DMS79 (cell line): ENCODE results near the gene CFAP97D1.
"Not testable (repeated sequence)": the region's sequence is repeated elsewhere in the genome, so short reads cannot be mapped to it uniquely, and the experiment has no call there.

ENCODE experiments used
- DNase-seq: peaks from one replicate; lab custom pipeline; 2025; lab: John Stamatoyannopoulos, UW

Gene CFAP97D1

GRCh38 chr17:43768382-43768781 lies 11.9 kb upstream of the CFAP97D1 start:
- DNase-seq, result no peak

- DNase-seq, result no peak
Observed at GRCh38 chr17:43768943-43769342, 11.3 kb upstream of the CFAP97D1 start.

DNA sequence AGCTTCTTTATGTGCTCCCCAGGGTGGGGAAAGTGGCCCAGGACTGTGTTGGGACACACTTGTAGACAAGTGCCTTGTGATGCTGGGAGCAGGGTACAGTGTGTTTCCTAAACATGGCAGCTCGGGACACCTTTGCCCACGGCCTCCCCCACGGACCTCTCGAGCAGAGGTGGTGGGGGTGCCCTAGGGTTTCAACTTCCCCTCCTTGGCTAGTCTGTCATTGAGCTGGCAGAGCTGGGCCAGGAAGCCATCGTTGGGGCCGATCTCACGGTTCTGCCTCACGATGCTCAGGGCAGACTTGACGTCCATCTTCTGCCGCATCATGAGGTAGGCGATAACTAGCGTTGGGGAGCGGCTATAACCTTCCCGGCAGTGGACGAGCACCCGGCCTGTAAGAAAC lies 10.8 kb upstream of the CFAP97D1 start:
- DNase-seq, result no peak

DNA sequence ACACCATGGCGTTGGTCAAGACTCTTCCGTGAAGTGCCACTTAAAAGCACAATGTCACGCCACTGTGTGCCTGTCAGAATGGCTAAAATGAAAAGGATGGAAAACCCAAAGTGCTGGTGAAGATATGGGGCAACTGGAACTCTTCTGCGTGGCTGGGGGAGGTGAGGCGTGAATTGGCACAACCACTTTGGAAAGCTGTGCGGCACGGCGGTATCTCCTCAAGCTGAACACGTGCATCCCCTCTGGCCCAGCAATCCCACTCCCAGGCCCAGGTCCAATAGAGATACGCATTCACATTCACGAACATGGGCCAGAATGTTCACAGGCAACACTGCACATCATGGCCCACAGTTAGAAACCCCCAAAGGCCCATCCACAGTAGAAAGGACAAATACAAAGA lies 10.4 kb upstream of the CFAP97D1 start:
- no peak for DNase-seq

DNA sequence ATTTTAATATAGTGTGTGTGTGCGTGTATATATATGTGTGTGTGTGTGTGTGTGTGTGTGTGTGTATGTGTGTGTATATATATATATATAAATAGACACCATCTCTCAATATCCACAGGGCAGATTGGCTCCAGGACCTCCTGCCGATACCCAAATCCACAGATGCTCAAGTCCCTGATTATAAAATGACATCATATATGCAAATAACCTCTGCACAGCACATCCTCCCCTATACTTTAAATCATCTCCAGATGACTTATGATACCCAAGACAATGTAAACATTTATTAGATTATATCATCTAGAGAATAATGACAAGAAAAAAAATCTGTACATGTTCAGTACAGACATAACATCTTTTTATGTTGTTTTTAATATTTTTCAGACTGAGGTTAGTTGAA lies 9.3 kb upstream of the CFAP97D1 start:
- DNase-seq, result no peak

- DNase-seq, result no peak
Observed at GRCh38 chr17:43771463-43771862, 8.8 kb upstream of the CFAP97D1 start.

DNA sequence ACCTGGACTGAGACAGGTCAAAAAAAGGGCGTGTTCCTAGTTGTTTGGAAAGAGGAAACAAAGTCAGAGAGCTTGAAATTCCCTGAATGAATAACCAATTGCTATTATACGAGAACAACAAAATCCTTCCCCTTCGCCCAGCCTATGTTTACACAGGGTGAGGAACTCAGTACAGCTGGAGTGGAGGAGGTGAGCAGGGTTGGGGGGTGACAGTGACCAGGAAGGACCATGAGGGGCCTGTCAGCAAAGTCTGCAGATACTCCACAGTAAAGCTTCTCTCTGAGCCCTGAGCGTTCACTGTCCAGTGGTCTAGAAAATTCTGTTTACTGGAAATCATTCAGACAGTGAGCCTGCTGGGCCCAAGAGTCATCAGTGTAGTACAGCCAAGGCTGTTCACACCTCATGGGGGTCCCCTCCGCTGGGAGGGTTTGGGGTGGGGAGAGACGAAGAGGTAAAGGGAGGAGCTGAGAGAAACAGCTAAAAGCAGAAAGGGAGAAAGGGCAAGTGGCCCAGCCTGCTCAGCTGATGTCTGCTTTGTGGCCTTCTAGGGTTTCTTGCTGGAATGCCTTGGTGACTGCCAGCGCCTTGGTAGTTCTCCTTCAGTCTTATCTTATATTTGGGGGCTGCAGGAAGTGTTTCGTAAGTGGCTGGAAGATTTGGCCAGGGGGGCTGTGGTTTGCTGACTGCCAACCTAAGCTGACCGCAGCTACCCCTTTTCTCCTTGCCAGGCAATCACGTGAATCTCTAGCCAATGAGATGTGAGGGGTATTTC lies 7.2 kb upstream of the CFAP97D1 start:
- DNase-seq, result no peak

- DNase-seq, result no peak
Observed at GRCh38 chr17:43774304-43775250, 5.7 kb upstream of the CFAP97D1 start.

DNA sequence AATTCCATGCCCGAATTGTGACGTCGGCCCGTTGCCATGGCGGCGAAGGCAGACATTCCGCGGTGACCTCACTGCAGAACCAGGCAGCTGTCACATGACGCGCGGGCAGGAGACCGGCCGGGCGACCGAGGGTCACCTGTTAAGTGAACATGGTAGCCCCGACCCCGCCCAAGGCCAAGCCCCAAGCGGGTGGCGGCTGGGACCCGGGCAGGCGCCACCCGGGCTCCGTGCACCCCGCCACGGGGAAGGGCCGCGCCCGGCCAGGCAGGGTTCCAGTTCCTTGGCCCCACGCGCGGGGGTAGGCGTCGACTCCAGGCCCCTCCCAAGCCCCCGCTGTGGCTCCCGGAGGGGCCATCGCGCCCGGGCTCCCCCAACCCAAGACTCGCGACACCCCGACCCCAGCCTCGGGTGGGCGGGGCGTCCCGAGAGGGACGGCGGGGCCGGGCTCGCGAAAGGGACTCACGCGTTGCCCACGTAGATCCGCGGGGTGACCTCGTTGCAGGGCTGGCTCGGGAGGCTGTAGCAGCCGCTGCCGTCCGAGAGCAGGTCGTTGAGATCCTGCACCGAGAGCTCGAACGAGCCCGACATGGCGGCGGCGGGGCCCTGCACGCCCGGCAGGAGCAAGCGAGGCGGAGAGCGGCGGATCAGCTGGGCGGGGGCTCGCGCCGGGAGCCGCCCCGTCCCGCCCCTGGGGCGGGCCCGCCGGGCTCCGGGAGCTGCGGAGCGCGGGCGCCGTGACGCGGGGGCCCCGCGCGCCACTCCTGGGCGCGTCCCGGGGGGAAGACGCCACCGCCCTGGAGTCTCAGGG lies 1.7 kb upstream of the CFAP97D1 start, which contains the start of gene DUSP3:
TSS of gene DUSP3 (minus strand) at position 641 of the 808 bp plus-strand sequence. CDS start at position 588, 53 bp downstream.
- peak; percentile 65 for DNase-seq

DNA sequence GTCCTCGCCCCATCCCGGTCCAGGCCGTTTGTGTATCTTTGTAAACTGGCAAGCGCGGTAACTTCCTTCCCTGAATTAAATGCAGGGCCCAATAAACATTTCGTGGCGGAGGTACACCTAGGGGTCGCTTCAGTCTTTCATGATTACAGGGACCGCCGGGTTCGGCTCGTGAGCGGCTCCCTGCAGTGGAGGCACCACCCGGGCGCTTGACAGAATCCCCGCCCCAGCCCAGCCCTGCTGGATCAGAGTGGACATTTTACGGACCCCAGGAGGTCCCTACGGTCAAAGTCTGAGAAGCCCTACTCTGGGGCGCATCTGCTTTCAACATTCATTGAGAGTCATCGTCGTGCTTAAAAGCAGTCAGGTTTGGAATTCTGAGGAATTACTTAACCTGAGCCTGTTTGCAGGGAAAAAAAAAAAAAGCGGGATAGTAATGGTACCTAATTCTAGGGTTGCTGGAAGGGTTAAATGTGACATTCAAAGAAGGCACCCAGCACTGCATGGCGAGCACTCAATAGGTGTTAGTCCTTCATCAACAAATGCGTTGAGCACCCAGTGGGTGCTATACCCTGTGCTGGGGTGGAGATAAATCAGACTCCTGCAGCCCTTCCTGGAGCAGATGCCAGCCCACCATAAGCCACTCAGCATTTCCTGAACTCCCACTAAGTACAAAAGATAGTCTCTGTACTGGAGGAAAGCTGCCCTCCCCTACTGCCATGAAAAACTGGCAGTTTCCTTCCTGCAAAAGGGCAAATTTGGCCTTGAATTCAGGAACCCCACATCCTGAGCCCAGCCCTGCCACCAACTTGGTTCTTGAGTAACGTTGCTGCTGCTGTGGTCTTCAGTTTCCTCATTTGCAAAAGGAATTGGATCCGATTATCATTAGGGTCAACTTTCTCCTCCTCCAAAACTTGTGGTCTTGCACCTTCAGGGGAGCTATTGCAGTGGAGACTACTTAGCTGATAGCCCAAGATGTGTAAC lies 800 bp upstream of the CFAP97D1 start:
- no peak for DNase-seq

DNA sequence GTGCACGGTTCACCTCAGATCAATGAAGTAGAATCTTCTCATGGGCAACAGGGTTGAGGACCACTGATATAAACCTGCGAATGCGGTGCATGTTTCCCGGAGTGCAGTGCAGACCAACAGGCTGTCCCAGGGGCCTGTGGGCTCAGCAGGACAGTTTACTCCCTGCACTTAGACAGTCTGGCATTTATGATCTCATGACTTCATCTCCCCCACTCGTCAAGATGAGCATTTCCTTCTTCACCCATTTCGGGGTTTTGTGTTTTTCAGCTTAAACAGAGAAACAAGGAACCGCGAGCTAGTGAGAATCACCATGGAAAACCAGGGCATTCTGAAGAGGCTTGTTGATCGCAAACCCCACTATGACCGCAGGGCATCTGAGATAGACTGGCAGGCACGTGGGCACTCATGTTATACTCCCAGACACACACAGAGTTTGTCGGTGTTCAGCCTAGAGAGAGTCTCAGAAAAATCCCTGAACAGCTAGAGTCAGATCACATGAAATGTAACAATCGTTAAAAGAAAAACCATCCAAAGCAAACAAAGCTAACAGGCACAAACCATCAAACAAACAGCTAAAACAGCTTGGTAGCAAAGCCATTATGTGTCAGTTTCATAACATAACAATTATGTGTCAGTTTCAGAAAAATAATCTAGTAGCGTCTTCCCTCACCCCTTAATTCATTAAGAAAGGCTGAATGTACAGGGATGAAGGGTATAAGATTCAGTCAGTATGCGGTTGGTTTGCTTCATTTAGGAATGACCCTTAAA lies 2.9 kb downstream of the CFAP97D1 start:
- no peak for DNase-seq

- DNase-seq, result no peak
Observed at GRCh38 chr17:43784068-43784467, 3.8 kb downstream of the CFAP97D1 start.

- no peak for DNase-seq
Observed at GRCh38 chr17:43784628-43785101, 4.4 kb downstream of the CFAP97D1 start.

- DNase-seq, result no peak
Observed at GRCh38 chr17:43787728-43788127, 7.5 kb downstream of the CFAP97D1 start.

DNA sequence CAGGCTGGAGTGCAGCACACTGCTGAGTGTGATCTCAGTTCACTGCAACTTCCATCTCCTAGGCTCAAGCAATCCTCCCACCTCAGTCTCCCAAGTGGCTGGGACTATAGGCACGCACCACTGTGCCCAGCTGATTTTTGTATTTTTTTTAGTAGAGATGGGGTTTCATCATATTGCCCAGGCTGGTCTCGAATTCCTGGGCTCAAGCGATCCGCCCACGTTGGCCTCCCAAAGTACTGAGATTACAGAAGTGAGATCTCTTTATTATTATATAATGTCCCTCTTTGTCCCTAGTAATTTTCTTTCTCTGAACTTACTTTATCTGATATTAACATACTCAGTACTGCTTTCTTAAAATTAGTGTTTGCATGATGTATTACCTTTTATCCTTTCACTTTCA lies 8.3 kb downstream of the CFAP97D1 start:
- no peak for DNase-seq

DNA sequence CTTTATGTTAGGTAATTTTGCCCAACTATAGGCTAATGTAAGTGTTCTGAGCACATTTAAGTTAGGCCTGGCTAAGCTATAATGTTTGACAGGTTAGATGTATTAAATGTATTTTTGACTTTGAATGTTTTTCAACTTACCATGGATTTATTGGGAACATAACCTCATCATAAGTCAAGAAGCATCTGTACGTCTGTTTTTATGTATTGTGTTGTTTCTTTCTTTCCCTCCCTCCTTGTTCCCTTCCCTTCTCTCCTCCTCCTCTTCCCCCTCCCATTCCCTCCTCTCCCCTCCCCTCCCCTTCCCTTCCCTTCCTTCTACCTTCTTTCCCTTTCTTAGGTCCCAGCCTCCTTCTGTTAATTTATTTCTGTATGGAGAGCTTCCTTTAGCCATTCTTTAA lies 9.2 kb downstream of the CFAP97D1 start:
- no peak for DNase-seq

DNA sequence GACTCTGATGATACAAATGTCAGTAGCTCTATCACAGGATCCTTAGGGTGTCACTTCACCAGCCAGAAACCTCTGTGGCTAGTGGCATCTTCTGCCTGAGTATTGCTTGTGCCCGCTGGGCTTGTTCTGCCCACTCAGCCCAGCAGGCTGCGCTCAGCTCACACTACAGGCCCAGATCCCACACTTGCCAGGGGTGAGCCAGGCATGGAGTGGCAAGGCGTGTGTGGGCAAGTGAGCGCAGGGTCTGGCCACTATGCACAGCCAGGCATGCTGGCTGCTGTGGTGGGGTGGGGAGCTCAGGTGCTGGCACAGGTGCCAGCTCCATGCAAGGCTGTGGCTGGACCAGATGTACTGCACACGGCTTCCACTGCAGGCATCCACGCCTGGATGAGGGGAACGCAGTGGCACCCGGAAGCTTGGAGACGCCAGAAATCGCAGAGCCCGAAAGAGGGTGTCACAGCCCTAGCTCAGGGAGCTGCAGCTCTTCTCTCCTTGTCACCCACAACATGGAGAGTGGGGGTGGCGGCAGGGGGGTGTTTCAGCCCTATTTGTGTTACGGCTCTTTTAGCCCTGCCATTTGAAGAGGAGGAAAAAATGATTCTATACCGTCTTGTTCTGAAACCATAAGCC lies 10.2 kb downstream of the CFAP97D1 start:
- DNase-seq, result peak; percentile 68

GRCh38 chr17:43791589-43791988 lies 11.4 kb downstream of the CFAP97D1 start:
- no peak for DNase-seq

- not testable (repeated sequence) for DNase-seq
Observed at GRCh38 chr17:43792668-43793067, 12.4 kb downstream of the CFAP97D1 start.
